Umbilical cord (tissue), 2 donors: ENCODE measurements around the gene DVL3. TPM values are rescaled to one million over a fixed set of nuclear protein-coding genes. Genes with fewer than 3 reads are reported as not detected.
A peak's percentile ranks its signal among the peaks of the same experiment; 100 is the strongest.
"Not testable (repeated sequence)": the region's sequence is repeated elsewhere in the genome, so short reads cannot be mapped to it uniquely, and the experiment has no call there.

Experiments used
- DNase-seq: peaks from one replicate; pipeline ENCODE4 v3.0.0-alpha.2; 2015; ENCODE audit warnings: low spot score
- total RNA-seq: library from RNA; depleted of rRNA; stranded (reverse); fragments of >200 nt; gene quantifications from one replicate; pipeline ENCODE4 v1.2.3, GENCODE V29; 2014; ENCODE audit warnings: low replicate concordance; ENCODE audit not compliant: insufficient read depth

Gene DVL3
- total RNA-seq, 1 donor from 2014 or later: 28.9 TPM

- no peak for DNase-seq
These were observed 706 bp downstream of the DVL3 start for GRCh38 chr3:184155644-184156521.

- DNase-seq: peak; percentile 85
These were observed 1.4 kb downstream of the DVL3 start for GRCh38 chr3:184156522-184156955.

- DNase-seq: peak; percentile 86
These were observed 2.0 kb downstream of the DVL3 start for GRCh38 chr3:184157206-184157605.

- DNase-seq: no peak
These were observed 3.2 kb downstream of the DVL3 start for GRCh38 chr3:184158404-184158803.

- no peak for DNase-seq
These were observed 5.3 kb downstream of the DVL3 start for GRCh38 chr3:184160456-184160855.

- not testable (repeated sequence) for DNase-seq
These were observed 7.4 kb downstream of the DVL3 start for GRCh38 chr3:184162571-184163070.

GRCh38 chr3:184164648-184165330, 9.6 kb downstream of the DVL3 start:
- no peak for DNase-seq

GRCh38 chr3:184165543-184165942, 10.4 kb downstream of the DVL3 start:
- DNase-seq: no peak

- DNase-seq: no peak
These were observed 11.5 kb downstream of the DVL3 start for GRCh38 chr3:184166671-184167070.

- no peak for DNase-seq
These were observed 12.6 kb downstream of the DVL3 start for GRCh38 chr3:184167786-184168185.

GRCh38 chr3:184168363-184169120, 13.4 kb downstream of the DVL3 start:
- no peak for DNase-seq

- no peak for DNase-seq
These were observed 15.0 kb downstream of the DVL3 start for GRCh38 chr3:184169896-184170875.

GRCh38 chr3:184171562-184171961, 16.4 kb downstream of the DVL3 start:
- DNase-seq: no peak

GRCh38 chr3:184172681-184173373, 17.6 kb downstream of the DVL3 start:
- no peak for DNase-seq

GRCh38 chr3:184173374-184173722, 18.2 kb downstream of the DVL3 start:
- DNase-seq: no peak

GRCh38 chr3:184174284-184174645, 19.1 kb downstream of the DVL3 start:
- no peak for DNase-seq

- DNase-seq: peak; percentile 100
These were observed 19.7 kb downstream of the DVL3 start, which contains the start of gene AP2M1 for GRCh38 chr3:184174646-184175492. TSS of gene AP2M1 (plus strand) at chr3:184174855. CDS start at chr3:184176994, 2,139 bp downstream.

- DNase-seq: no peak
These were observed 20.3 kb downstream of the DVL3 start for GRCh38 chr3:184175506-184175905.

- no peak for DNase-seq
These were observed 20.8 kb downstream of the DVL3 start for GRCh38 chr3:184175981-184176376.
